Stomach (tissue), 4 donors: Measurements from ENCODE around the gene NAPG.

Source experiments
- POLR2A ChIP-seq, 4 donors: fragments of 450-650 bp; IDR thresholded peaks; one replicate each; pipeline ENCODE4 v1.6.1; 2016; ENCODE audit warnings: antibody characterized with exemption in 4 of 4, control low read depth in 2 of 4, mild to moderate bottlenecking in 1 of 4, moderate library complexity in 1 of 4
- POLR2AphosphoS5 ChIP-seq, 3 donors: sonication (generic); formaldehyde crosslinking; IDR thresholded peaks; one replicate each; pipeline ENCODE4 v1.6.1; 2016; ENCODE audit warnings: antibody characterized with exemption in 3 of 3
- TF ChIP-seq, protein P1 (sequence below), 7 experiments: fragments of 450-650 bp in 4 of 7; fragments of 200-600 bp in 3 of 7; sonication (generic) in 3 of 7; IDR thresholded peaks; one replicate each; pipeline ENCODE4 v1.5.1; 2016 to 2019; ENCODE audit warnings: antibody characterized with exemption in 7 of 7, control low read depth in 2 of 7, mild to moderate bottlenecking in 1 of 7

DNA sequence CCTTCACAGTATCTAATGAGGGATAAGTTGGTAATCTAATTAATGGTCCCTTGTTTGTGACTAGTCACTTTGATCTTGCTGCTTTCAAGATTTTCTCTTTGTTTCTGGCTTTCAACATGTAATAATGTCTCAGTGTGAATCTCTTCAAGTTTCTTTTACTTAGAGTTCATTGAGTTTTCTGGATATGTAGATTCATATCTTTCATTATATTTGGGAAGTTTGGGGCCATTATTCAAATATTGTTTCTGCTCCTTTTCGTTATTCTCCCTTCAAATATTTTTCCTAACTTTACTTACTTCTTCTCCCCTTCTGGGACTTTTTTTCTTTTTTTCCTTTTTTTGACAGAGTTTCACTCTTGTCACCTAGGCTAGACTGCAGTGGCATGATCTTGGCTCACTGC lies 21.1 kb upstream of the NAPG start:
- TF ChIP-seq POLR2A (IDR thresholded peaks at IDR 0.05) (no peak), POLR2AphosphoS5 (IDR thresholded peaks at IDR 0.05) (no peak)
- TF ChIP-seq, protein P1, sequence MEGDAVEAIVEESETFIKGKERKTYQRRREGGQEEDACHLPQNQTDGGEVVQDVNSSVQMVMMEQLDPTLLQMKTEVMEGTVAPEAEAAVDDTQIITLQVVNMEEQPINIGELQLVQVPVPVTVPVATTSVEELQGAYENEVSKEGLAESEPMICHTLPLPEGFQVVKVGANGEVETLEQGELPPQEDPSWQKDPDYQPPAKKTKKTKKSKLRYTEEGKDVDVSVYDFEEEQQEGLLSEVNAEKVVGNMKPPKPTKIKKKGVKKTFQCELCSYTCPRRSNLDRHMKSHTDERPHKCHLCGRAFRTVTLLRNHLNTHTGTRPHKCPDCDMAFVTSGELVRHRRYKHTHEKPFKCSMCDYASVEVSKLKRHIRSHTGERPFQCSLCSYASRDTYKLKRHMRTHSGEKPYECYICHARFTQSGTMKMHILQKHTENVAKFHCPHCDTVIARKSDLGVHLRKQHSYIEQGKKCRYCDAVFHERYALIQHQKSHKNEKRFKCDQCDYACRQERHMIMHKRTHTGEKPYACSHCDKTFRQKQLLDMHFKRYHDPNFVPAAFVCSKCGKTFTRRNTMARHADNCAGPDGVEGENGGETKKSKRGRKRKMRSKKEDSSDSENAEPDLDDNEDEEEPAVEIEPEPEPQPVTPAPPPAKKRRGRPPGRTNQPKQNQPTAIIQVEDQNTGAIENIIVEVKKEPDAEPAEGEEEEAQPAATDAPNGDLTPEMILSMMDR (IDR thresholded peaks at IDR 0.05): no peak
